OCI-LY3 (cell line): Measurements from ENCODE around the gene ZNF831.

ENCODE experiments used
- CTCF ChIP-seq: fragments of 200-600, 300-600 bp; sonication (generic); IDR thresholded peaks from 2 replicates; pipeline ENCODE4 v1.5.1; 2014; ENCODE audit warnings: antibody characterized with exemption, low read length, low read depth
- EZH2phosphoT487 ChIP-seq: fragments of 200-600 bp; shearing (Covaris generic); IDR thresholded peaks from 2 replicates; pipeline ENCODE4 v1.6.1; 2018; ENCODE audit warnings: antibody characterized with exemption, mixed run types, low read depth

GRCh38 chr20:59268870-59269269, 105.2 kb downstream of the ZNF831 start:
- TF ChIP-seq CTCF, result no peak
- TF ChIP-seq EZH2phosphoT487, result no peak
